GM12873 (cell line): Measurements from ENCODE around the gene EDC4.

Experiments used
- TF ChIP-seq, protein P1 (sequence below): IDR thresholded peaks from 2 replicates; pipeline ENCODE4 v1.5.1; 2012; ENCODE audit warnings: low read depth, mild to moderate bottlenecking, moderate library complexity, low read length, control low read depth; ENCODE audit not compliant: insufficient read depth; ENCODE audit errors: missing control alignments

The EDC4 gene

DNA sequence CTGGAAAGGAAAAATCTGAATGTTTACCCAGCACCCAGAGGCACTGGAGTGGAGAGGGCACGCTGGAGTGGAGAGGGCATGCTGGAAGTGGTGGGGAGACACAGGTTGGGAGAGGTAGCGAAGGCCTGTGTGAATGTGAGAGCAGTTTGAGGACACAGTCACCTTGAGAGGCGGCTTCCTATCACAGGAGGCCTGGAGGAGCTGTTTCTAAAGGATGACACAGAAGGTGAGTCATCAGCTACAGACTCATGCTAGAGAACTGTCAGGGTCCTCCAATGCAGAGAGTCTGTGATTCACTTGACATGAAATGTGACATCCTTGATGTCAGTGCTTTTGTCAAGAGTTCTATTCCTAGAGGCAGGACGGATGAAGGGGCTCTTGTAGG is 45.0 kb downstream of the EDC4 start:
- TF ChIP-seq, protein P1, sequence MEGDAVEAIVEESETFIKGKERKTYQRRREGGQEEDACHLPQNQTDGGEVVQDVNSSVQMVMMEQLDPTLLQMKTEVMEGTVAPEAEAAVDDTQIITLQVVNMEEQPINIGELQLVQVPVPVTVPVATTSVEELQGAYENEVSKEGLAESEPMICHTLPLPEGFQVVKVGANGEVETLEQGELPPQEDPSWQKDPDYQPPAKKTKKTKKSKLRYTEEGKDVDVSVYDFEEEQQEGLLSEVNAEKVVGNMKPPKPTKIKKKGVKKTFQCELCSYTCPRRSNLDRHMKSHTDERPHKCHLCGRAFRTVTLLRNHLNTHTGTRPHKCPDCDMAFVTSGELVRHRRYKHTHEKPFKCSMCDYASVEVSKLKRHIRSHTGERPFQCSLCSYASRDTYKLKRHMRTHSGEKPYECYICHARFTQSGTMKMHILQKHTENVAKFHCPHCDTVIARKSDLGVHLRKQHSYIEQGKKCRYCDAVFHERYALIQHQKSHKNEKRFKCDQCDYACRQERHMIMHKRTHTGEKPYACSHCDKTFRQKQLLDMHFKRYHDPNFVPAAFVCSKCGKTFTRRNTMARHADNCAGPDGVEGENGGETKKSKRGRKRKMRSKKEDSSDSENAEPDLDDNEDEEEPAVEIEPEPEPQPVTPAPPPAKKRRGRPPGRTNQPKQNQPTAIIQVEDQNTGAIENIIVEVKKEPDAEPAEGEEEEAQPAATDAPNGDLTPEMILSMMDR = no peak

DNA sequence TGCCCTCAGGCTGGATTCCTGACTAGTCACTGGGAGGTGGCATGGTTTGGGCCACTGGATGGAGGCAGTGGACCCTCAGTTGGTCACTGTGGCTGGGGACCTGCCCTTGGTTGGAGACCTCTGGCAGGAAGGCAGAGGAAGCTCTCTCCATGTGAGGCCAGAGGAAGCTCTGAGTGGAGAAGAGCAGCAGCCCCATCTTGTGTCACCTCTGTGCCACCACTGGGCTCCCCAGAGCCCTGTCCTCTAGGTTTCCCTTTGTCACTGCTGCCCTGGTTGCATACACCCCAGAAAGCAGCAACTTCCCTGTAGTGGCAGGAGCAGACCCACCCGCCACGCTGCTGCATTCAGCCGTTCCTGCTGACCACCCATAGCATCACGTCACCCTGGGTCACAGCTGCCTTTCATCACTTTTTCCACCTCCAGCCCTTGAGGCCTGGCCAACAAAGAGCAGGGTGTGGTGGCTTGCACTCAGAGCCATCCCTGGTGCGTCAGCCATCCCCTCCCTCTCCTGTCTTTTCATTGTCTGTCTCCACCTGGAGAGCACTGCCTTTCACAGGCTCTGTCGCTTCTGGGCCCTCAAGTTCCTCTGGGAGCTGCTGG is 46.9 kb downstream of the EDC4 start:
- TF ChIP-seq, protein P1 = peak; percentile 39

DNA sequence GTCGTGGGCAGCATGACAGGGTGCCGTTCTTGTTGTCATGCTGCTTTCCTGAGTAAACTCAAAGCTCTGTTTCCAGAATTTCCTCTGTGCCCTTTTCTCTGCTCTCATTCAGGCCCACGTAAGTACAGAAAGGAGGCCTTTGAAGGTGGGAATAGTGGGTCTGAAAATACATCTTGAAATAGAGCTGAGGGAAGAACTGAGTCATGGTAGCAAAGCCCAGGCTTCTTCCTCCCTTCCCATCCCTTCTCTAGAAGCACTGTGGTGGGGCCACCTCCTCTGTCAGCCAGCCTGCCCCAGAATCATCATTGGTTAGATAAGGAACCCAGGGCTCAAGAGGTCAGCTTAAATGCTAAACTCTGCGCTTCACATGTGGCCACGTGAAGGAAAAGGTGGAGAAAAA is 49.4 kb downstream of the EDC4 start:
- TF ChIP-seq, protein P1 = no peak

DNA sequence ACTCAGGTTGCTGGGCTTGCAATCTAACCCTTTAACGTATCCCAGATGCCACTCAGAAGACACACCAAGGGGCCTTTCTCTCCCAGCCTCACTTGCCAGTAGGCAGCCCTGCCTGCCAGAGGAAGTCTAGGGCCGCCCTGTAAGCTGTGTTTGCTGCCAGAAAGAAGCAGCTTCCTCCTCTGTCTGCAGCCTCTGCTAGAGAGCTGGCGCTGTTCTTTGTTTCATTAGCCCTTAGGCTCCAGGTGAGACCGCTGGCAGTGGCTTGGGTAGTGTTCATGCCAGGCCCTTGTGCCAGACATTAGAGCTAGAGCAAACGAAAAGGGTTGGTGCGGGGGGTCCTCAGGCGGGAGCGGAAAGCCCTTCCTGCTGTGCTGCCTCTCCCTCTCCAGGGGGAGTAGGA is 49.9 kb downstream of the EDC4 start:
- TF ChIP-seq, protein P1 = no peak

DNA sequence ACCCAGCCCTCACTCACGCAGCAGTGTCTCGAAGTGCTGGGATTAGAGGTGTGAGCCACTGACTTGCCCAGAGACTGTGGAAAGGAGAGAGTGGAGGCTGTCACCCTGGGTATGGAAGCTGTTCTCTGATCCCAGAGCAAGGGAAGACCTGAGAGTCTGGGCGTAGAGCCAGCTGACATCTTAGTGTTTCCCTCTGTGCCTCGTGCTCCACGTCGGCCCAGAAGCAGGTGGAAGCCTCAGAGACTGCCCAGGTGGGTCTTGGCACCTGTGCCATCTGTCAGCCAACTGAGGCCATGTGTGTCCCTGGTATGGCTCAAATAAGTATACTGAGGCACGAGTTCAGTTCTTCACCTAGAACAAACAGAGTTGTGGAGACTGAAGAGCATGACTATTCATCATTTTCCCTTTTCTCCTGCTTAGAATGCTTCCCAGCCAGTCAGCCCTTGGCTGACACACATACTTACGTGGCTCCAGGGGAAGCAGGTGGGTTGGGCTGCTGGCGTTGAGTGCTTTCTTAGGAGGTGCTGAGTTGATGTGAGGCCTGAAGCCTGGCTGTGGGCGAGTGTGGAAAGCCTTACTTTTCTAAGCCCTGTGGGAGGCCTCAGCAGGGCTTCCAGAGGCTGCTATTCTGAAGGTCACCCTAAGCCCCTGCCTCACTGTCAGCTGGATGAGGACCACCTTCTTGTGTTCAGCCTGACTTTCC is 50.7 kb downstream of the EDC4 start:
- TF ChIP-seq, protein P1 = no peak

DNA sequence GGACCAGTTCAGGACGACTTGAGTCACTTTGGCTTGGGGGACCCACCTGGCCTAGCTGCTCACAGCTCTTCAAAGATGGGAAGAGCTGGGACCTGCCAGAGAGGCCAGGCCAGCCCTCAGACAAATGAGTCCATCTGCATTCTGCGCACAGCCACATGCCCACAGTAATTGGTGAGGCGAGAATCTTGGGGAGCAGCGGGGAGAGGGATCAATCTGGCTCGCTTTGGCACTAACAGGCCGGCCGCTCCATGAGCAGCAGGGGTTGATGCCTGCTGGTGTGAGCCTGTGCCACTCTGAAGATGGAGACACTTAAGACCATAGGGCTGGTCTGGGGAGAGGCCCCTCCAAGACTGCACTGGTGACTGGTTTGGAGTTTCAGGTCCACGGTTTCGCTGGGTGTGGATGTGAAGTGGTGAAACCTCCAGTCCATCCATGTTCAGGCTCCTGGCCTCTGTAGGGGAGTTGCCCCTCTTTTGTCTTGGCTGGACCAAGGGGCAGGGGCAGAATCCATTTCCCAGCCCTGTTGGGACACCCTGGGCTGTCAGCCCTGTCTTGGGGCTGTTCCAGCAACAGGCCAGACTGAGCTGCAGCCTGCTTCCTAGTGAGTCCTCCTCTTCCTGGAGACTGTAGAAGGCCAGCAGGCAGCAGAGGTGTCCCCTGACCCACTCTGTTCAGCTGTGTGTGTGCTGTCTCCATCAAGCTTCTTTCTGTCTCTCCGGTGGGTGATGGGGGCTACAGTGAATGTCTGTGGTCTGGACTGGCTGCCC is 51.5 kb downstream of the EDC4 start:
- TF ChIP-seq, protein P1 = no peak

DNA sequence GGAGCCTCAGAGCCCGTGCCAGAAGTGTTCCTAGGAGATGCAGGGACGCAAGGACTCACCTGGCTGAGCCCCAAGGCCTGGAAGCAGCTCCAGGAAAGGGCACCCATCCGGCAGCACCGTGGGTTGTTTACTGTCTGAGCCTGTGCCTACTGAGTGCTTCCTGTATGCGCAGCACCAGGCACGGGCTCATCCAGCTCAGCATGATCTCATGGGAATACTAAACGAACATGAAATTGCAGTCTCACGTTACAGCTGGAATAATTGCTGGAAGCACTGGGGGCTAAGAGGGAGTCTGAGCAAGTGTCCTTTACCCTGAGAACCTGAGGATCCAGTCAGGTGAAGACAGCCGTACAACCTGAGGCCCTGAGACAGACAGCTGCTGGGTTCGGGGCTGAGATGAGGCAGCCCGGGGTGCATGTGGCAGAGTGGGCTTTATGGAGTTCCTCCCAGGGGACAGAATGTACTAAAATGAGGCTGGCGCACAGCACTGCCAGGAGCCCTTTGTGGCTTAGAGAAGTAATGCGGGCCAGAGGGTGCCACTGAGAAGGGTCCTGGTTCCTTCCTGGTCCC is 53.4 kb downstream of the EDC4 start:
- TF ChIP-seq, protein P1 = peak; percentile 21
